GM23248 (cell line): ENCODE results near the gene TMEM156. TPM values are rescaled to one million over a fixed set of nuclear protein-coding genes. Genes with fewer than 3 reads are reported as not detected.

Source experiments
- DNase-seq: peaks from one replicate; pipeline ENCODE4 v3.0.0-alpha.2; 2015
- H2AFZ ChIP-seq: fragments of 200-600 bp; sonication (generic); 2 replicates; pipeline ENCODE4 v1.6.1; 2016; ENCODE audit warnings: antibody characterized with exemption
- H3F3A ChIP-seq: fragments of 200-600 bp; sonication (generic); 2 replicates; pipeline ENCODE4 v1.6.1; 2016; ENCODE audit warnings: mild to moderate bottlenecking, antibody characterized with exemption, mixed run types; ENCODE audit not compliant: insufficient read depth
- H3K27ac ChIP-seq: fragments of 200-600 bp; sonication (generic); 2 replicates; pipeline ENCODE4 v1.5.1; 2016; ENCODE audit warnings: mild to moderate bottlenecking
- H3K27me3 ChIP-seq: fragments of 200-600 bp; sonication (generic); replicated peaks from 2 replicates; pipeline ENCODE4 v1.6.1; 2016; ENCODE audit warnings: mild to moderate bottlenecking; ENCODE audit not compliant: insufficient read depth
- H3K36me3 ChIP-seq: fragments of 200-600 bp; sonication (generic); 2 replicates; pipeline ENCODE4 v1.6.1; 2016; ENCODE audit warnings: low read depth, mild to moderate bottlenecking
- H3K4me1 ChIP-seq: fragments of 200-600 bp; sonication (generic); 2 replicates; pipeline ENCODE4 v1.6.1; 2016; ENCODE audit warnings: mild to moderate bottlenecking; ENCODE audit not compliant: insufficient read depth
- H3K4me2 ChIP-seq: fragments of 200-600 bp; sonication (generic); one replicate; pipeline ENCODE4 v1.6.1; 2016; ENCODE audit warnings: mild to moderate bottlenecking; ENCODE audit not compliant: unreplicated experiment
- H3K4me3 ChIP-seq: fragments of 200-600 bp; sonication (generic); 2 replicates; pipeline ENCODE4 v1.5.1; 2016; ENCODE audit warnings: mild to moderate bottlenecking
- H3K79me2 ChIP-seq: fragments of 200-600 bp; sonication (generic); 2 replicates; pipeline ENCODE4 v1.6.1; 2016; ENCODE audit warnings: mild to moderate bottlenecking; ENCODE audit not compliant: insufficient read depth
- H3K9ac ChIP-seq: fragments of 200-600 bp; sonication (generic); 2 replicates; pipeline ENCODE4 v1.6.1; 2016; ENCODE audit warnings: mild to moderate bottlenecking
- H3K9me2 ChIP-seq: fragments of 200-600 bp; sonication (generic); 2 replicates; pipeline ENCODE4 v1.6.1; 2016; ENCODE audit warnings: mixed run types, mild to moderate bottlenecking, moderate library complexity; ENCODE audit not compliant: insufficient read depth
- H3K9me3 ChIP-seq: fragments of 200-600 bp; sonication (generic); one replicate; pipeline ENCODE4 v1.6.1; 2017; ENCODE audit warnings: low read depth
- H4K20me1 ChIP-seq: fragments of 200-600 bp; sonication (generic); 2 replicates; pipeline ENCODE4 v1.6.0; 2016; ENCODE audit not compliant: insufficient read depth
- EZH2 ChIP-seq: fragments of 200-600 bp; sonication (generic); IDR thresholded peaks from 2 replicates; pipeline ENCODE4 v1.6.1; 2018; ENCODE audit warnings: antibody characterized with exemption, mild to moderate bottlenecking; ENCODE audit not compliant: insufficient read depth, poor library complexity, severe bottlenecking
- EZH2phosphoT487 ChIP-seq: fragments of 200-600 bp; sonication (generic); IDR thresholded peaks from 2 replicates; pipeline ENCODE4 v1.6.1; 2018; ENCODE audit warnings: antibody characterized with exemption, moderate library complexity, mild to moderate bottlenecking, low read depth; ENCODE audit not compliant: insufficient read depth
- WGBS, 2 experiments: methylation state at CpG; one replicate each; pipeline ENCODE4 v1.1.6; 2015 to 2017; ENCODE audit warnings: low lambda C conversion rate in 2 of 2, low coverage in 1 of 2; ENCODE audit errors: missing lambda C conversion rate in 2 of 2; 5-methylcytosine and 5-hydroxymethylcytosine counted together
- in situ Hi-C: fragments of 300-500 bp; cut with MboI; formaldehyde crosslinking; loops from 2 replicates; pipeline ENCODE4 v1.15.0; 2020
- polyA plus RNA-seq: library from polyadenylated mRNA; unstranded; fragments of >200 nt; fragmentation: Nextera tagmentation; extraction: Ambion mirVana; gene quantifications from 2 replicates; pipeline ENCODE4 v1.2.1, GENCODE V29; 2016
- total RNA-seq: library from RNA; depleted of rRNA; stranded (reverse); fragments of >200 nt; shearing (Covaris generic); gene quantifications from 2 replicates; pipeline ENCODE4 v1.2.3, GENCODE V29; 2014; rRNA removed

The TMEM156 gene
- total and polyA plus RNA-seq, 2 experiments from 2014 or later = 0.30 TPM; not detected in 1

GRCh38 chr4:38919494-38919893 lies 112.7 kb downstream of the TMEM156 start:
- WGBS, 2 experiments = 96 to 100% methylated on average over 3 of the region's 3 CpGs
- in situ Hi-C loops = no loop called here
- H3F3A ChIP-seq = 0 out of 2 replicates have a peak, but pooled peaks cover 15% of the 10 kb centered on the region
- H3K36me3 ChIP-seq = peaks cover 81% of the 10 kb centered on the region
- H3K4me1 ChIP-seq = no peaks in the 10 kb centered on the region
- no peaks in the 10 kb centered on the region for H3K9me2 ChIP-seq
- no peak overlapping the region for H2AFZ ChIP-seq
- H3K27me3 ChIP-seq = no peaks in the 10 kb centered on the region
- peak; percentile 13 for DNase-seq
- no peaks in the 10 kb centered on the region for H3K9me3 ChIP-seq
- TF ChIP-seq EZH2 (no peak), EZH2phosphoT487 (no peak)
- no peak overlapping the region for H3K27ac ChIP-seq
- H3K4me2 ChIP-seq = no peak overlapping the region
- H3K4me3 ChIP-seq = no peak overlapping the region
- H3K9ac ChIP-seq = no peak overlapping the region
- H4K20me1 ChIP-seq = no peaks in the 10 kb centered on the region
- H3K79me2 ChIP-seq = no peaks in the 10 kb centered on the region

GRCh38 chr4:38917481-38918025 lies 114.7 kb downstream of the TMEM156 start:
- Histone ChIP-seq H3K4me3 (no peak overlapping the region), H3K9me2 (no peaks in the 10 kb centered on the region), H3K79me2 (no peaks in the 10 kb centered on the region), H4K20me1 (no peaks in the 10 kb centered on the region), H3K9ac (no peak overlapping the region), H3K4me1 (no peaks in the 10 kb centered on the region), H3K9me3 (no peaks in the 10 kb centered on the region), H3K27ac (no peak overlapping the region), H3K36me3 (peaks cover 84% of the 10 kb centered on the region), H3K4me2 (no peak overlapping the region), H2AFZ (no peak overlapping the region), H3K27me3 (no peaks in the 10 kb centered on the region), H3F3A (0 out of 2 replicates have a peak, but pooled peaks cover 13% of the 10 kb centered on the region)
- 87 to 90% methylated on average over 8 of the region's 8 CpGs for WGBS, 2 experiments
- DNase-seq = no peak
- TF ChIP-seq EZH2phosphoT487 (no peak), EZH2 (no peak)
- in situ Hi-C loops = no loop called here

Other genes starting within 250 kb of the TMEM156 start
- not detected in 2 replicates for gene TLR10, start 249.4 kb downstream of the TMEM156 start, total RNA-seq
- not detected in 2 replicates for gene TLR10, start 249.4 kb downstream of the TMEM156 start, polyA plus RNA-seq
- not detected in 2 replicates for gene TLR1, start 227.6 kb downstream of the TMEM156 start, total RNA-seq
- 0.11 TPM in 1 of 2 replicates, not detected in the other for gene TLR1, start 227.6 kb downstream of the TMEM156 start, polyA plus RNA-seq
- 0.76 and 3.4 TPM in 2 replicates for gene TLR6, start 175.6 kb downstream of the TMEM156 start, total RNA-seq
- 0.36 and 0.37 TPM in 2 replicates for gene TLR6, start 175.6 kb downstream of the TMEM156 start, polyA plus RNA-seq
- gene FAM114A1, start 164.6 kb downstream of the TMEM156 start, total RNA-seq = 300 and 318 TPM in 2 replicates
- 237 and 238 TPM in 2 replicates for gene FAM114A1, start 164.6 kb downstream of the TMEM156 start, polyA plus RNA-seq
- gene KLHL5, start 29.8 kb upstream of the TMEM156 start, total RNA-seq = 43.3 and 49.4 TPM in 2 replicates
- 27.0 and 28.3 TPM in 2 replicates for gene KLHL5, start 29.8 kb upstream of the TMEM156 start, polyA plus RNA-seq
- 23.7 and 63.7 TPM in 2 replicates for gene WDR19, start 150.1 kb upstream of the TMEM156 start, total RNA-seq
- 15.9 and 17.3 TPM in 2 replicates for gene WDR19, start 150.1 kb upstream of the TMEM156 start, polyA plus RNA-seq